ENCODE measurements around the gene SEC22C.

SEC22C gene

DNA sequence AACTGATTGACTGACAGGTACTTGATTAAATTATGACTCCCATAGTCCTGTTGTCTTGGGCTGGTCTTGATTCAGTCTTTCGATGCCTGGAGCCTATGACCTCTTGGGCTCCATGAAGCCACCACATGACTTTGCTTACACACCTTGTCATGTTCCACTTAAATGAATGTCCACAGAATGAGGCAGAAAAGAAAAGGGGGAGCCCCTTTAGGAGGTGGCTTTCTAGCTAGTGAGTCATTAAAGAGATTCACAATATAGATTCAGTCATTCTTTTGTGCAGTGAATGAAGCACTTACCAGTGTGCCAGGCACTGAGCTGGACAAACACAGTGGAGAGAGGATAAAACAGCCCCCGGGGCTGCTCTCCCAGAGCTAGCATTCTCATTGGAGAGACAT lies 62.2 kb downstream of the SEC22C start:
- H3K4me3 ChIP-seq (ENCODE audit: low read length), result no peak overlapping the region
- TF ChIP-seq, protein P1, sequence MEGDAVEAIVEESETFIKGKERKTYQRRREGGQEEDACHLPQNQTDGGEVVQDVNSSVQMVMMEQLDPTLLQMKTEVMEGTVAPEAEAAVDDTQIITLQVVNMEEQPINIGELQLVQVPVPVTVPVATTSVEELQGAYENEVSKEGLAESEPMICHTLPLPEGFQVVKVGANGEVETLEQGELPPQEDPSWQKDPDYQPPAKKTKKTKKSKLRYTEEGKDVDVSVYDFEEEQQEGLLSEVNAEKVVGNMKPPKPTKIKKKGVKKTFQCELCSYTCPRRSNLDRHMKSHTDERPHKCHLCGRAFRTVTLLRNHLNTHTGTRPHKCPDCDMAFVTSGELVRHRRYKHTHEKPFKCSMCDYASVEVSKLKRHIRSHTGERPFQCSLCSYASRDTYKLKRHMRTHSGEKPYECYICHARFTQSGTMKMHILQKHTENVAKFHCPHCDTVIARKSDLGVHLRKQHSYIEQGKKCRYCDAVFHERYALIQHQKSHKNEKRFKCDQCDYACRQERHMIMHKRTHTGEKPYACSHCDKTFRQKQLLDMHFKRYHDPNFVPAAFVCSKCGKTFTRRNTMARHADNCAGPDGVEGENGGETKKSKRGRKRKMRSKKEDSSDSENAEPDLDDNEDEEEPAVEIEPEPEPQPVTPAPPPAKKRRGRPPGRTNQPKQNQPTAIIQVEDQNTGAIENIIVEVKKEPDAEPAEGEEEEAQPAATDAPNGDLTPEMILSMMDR (conservative IDR thresholded peaks at IDR 0.05; ENCODE audit: low read depth, low read length), result no peak
- DNase-seq (ENCODE audit: low read depth), result no peak

DNA sequence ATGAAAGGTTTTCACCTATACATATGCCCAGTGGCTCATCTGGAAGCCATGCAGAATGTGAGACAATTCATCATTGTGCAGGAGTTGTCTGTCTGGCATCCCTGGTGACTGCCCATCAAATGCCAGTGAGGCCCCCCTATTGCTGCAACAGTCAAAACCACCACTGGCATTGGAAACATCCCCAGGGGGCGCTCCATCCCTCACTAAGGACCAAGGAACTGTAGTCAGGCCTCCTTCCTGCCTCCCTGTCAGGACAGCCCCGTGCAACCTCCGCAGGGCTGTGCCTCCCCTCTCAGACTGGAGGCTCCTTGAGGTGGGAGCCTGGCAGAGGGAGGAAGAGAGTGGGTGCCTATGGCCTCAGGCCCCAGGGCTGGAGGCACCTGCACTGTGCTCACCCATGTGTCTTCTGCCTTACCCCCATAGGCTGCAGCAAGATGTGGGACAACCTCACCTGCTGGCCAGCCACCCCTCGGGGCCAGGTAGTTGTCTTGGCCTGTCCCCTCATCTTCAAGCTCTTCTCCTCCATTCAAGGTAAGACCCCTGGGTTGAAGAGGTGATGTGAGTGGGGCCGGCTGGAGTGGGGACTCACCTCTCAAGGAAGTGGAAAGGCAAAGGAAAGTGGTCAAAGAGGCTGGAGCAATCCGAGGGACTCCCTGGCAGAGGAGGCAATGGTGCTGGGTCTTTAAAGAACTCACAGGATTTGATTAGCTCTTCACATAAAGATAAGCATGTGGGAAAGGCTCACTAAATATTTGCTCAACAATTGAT lies 62.8 kb downstream of the SEC22C start:
- no peak for DNase-seq (ENCODE audit: low read depth)
- no peak overlapping the region for H3K4me3 ChIP-seq (ENCODE audit: low read length)
- TF ChIP-seq, protein P1 (conservative IDR thresholded peaks at IDR 0.05; ENCODE audit: low read depth, low read length), result no peak

DNA sequence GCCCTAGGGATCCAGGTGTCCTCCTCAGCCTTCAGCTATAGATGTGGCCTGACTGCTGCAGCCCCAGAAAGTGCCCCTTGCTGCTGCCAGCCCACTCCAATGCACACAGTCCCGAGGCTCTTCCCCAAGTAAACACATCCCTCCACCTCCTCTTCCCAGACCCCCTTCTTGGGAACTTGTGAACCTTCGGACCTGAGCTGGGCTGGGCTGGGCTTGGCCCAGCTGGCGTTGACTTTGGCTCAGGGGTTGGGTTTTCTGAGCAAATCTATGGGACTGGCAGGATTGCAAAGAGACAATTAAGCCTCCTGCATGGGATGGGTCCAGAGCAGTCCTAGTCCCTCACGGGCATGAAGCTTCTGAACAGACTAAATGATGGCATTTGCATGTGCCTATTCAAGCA lies 64.7 kb downstream of the SEC22C start:
- no peak for DNase-seq (ENCODE audit: low read depth)
- H3K4me3 ChIP-seq (ENCODE audit: low read length), result no peak overlapping the region

DNA sequence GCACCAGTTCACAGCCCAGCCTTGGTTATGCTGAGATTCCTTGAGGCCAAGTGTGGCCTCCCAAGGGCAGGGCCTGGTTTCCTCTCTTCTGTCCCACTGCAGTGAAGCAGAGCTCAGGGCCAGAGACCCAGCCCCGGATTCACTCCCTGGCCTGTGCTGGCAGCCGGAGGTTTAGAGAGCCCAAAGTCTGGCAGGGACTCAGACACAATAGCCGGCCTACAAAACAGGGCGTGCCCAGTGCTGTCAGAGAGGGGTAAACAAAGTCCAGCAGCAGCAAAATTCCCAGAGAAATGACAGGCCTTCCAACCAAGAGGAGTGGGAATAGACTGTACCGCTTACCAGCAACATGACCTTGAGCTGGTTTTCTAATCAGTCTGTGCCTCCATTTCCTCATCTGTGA lies 65.3 kb downstream of the SEC22C start:
- TF ChIP-seq, protein P1 (conservative IDR thresholded peaks at IDR 0.05; ENCODE audit: low read depth, low read length), result no peak
- H3K4me3 ChIP-seq (ENCODE audit: low read length), result no peak overlapping the region
- no peak for DNase-seq (ENCODE audit: low read depth)

More for the DNA sequence above, 64.7 kb downstream of the SEC22C start:
- TF ChIP-seq, protein P1 (conservative IDR thresholded peaks at IDR 0.05; ENCODE audit: low read depth, low read length), result no peak

DNA sequence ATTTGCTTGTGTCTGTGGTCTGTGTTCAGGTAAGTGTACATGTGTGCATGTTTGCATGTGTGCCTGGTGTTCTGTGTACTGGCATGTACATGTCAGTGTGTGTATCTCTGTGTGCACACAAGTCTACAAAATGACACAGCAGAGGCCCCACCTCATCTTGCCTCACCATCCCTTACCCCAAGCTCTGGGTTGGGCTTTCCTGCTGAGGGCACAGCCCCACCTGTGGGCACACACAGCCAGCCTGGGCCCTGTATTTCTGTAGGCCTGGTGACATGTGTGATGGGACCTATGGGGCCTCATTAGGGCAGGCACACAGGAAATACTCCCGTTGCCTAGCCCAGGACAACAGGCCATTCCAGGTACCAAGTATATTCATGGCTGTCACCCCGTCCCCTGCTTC lies 65.8 kb downstream of the SEC22C start:
- TF ChIP-seq, protein P1 (conservative IDR thresholded peaks at IDR 0.05; ENCODE audit: low read depth, low read length), result no peak
- H3K4me3 ChIP-seq (ENCODE audit: low read length), result no peak overlapping the region
- no peak for DNase-seq (ENCODE audit: low read depth)

DNA sequence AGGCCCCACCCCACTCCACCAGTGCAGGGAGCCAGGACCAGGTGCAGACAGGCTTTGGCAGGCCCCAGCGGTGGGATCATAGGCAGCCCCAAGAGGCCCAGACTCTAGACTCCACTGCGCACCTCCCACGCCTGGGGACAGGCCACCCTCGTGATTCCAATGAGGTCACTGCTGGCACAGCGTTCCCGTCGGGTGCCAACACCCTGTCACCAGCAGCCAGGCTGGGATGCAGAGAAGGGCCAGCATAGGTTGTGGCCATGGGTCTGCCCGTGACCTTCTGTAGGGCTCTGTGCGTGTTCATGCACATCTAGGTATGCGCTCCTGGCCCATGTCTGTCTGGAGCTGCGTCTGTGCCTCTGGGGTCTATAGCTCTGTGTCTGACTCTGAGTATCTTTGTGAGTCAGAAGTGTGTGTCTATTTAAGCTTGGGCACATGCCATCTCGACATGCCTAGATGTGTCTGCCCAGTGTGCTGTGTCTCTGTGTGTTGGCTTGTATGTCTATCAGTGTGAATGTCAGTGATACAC lies 66.3 kb downstream of the SEC22C start:
- TF ChIP-seq, protein P1 (conservative IDR thresholded peaks at IDR 0.05; ENCODE audit: low read depth, low read length), result no peak
- H3K4me3 ChIP-seq (ENCODE audit: low read length), result no peak overlapping the region
- DNase-seq (ENCODE audit: low read depth), result no peak

DNA sequence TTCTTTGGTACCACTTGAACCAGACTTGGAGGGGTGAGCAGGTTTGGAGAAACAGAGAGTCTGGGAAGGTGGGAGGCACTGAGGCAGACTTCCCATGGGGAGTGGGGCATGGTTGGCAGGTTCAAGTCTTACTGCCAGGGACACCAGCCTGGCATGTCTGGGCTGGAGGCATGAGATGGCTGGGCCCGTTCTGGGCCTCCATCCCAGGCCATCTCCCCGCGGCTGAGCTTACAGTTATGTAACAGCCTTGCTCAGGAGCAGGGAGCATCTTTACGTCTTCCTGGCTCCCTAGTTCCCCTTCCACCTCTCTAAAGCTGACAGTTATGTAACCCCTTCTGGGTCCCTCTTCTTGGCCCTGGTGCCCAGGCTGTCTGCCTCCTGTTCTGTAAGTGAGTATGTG lies 66.9 kb downstream of the SEC22C start:
- TF ChIP-seq, protein P1 (conservative IDR thresholded peaks at IDR 0.05; ENCODE audit: low read depth, low read length), result no peak
- H3K4me3 ChIP-seq (ENCODE audit: low read length), result no peak overlapping the region
- DNase-seq (ENCODE audit: low read depth), result no peak

Measured in retinal pigment epithelial cell (primary cell).